ENCODE measurements around the gene SLC28A1. TPM values are rescaled to one million over a fixed set of nuclear protein-coding genes. Genes with fewer than 3 reads are reported as not detected.

Gene SLC28A1, protein sequence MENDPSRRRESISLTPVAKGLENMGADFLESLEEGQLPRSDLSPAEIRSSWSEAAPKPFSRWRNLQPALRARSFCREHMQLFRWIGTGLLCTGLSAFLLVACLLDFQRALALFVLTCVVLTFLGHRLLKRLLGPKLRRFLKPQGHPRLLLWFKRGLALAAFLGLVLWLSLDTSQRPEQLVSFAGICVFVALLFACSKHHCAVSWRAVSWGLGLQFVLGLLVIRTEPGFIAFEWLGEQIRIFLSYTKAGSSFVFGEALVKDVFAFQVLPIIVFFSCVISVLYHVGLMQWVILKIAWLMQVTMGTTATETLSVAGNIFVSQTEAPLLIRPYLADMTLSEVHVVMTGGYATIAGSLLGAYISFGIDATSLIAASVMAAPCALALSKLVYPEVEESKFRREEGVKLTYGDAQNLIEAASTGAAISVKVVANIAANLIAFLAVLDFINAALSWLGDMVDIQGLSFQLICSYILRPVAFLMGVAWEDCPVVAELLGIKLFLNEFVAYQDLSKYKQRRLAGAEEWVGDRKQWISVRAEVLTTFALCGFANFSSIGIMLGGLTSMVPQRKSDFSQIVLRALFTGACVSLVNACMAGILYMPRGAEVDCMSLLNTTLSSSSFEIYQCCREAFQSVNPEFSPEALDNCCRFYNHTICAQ
- total RNA-seq = not detected in 2 replicates

DNA sequence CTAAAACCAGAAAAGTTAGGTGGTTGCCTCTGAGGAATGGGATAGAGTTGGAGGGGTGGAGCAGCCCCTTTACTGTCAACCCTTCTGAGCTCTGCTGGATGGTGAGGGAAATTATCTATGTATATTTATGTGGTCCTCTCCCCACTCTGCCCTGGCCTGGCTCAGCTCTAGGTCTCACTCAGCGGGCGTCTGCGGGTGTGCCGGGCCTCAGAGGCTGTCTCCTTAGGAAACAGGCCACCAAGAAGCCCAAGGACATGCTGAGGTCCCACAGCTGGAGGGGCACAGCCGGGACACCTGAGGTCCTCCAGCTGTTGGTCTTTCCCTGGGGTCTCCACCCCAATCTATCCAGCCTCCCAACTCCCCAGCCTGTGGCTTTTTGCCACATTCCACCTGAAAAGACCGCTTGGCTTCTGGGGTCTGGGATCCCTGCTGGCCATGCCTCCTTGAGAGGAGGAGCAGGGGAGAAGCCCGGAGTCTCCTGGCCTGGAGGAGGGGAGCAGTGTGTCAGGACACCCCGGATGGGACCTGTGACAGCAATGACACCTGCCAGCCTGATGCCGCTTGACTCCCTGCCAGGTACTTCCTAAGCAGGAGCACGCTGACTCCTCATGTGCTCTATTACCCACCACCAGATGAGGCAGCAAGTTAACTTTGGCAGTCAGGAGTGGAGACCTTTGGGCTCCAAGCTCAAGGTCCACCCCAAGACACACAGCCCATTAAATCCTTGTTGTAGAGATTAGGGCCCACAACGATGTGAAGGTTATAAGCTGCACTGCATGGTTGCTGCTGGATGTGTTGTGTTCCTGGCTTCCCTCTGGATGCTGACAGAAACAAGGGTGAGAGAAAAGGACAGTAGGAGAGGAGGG, at the start of gene SLC28A1:
TSS of gene SLC28A1 (plus strand) at position 747 of the 866 bp plus-strand sequence. CDS start 3,099 bp downstream, outside the sequence.

DNA sequence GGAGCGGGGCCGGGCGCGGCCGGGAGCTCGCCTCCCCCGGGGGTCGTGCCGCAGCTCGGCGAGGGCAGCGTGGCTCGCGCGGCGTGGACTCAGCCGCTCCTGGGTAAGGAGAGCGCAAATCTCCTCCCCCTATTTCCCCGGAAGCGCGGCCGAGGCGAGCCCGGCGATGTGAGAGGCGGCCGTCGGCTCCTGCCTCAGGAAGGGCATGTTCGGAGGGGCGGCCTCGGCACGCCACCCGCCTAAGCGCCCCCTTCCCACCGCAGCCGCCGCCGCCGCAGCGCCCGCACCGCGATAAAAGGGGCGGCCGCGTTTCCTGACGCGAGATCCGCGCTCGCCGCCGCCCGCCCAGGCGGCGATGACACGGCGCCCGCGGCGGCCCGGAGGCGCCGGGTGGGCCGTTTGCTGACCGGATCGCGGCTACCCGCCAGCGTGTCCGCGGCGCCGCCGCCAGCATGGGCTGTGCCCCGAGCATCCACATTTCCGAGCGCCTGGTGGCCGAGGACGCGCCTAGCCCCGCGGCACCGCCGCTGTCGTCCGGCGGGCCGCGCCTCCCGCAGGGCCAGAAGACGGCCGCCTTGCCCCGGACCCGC, 97.3 kb downstream of the SLC28A1 start, which contains the start of gene PDE8A:
TSS of gene PDE8A (plus strand) at position 146 of the 590 bp plus-strand sequence. CDS start at position 453, 307 bp downstream.

Other genes starting within 250 kb of the SLC28A1 start
- gene WDR73, start 230.4 kb upstream of the SLC28A1 start, total RNA-seq = 22.2 and 28.5 TPM in 2 replicates
- gene NMB, start 226.5 kb upstream of the SLC28A1 start, total RNA-seq = 2.1 and 3.3 TPM in 2 replicates
- 207 and 347 TPM in 2 replicates for gene SEC11A, start 168.5 kb upstream of the SLC28A1 start, total RNA-seq
- 4.8 and 8.1 TPM in 2 replicates for gene ZNF592, start 136.1 kb upstream of the SLC28A1 start, total RNA-seq
- 0.89 and 9.8 TPM in 2 replicates for gene ALPK3, start 67.3 kb upstream of the SLC28A1 start, total RNA-seq
- 29.2 and 31.2 TPM in 2 replicates for gene PDE8A, start 97.2 kb downstream of the SLC28A1 start, total RNA-seq

Measured in smooth muscle cell of the umbilical artery (primary cell).